Activated CD8-positive, alpha-beta memory T cell treated with anti-CD3 and anti-CD28 coated beads for 1 hour (primary cell): ENCODE measurements around the gene TTC12.

Experiments used
- DNase-seq, 2 donors: peaks; one replicate each; pipeline ENCODE4 v3.0.0-alpha.2; 2020; ENCODE audit warnings: low read depth in 1 of 2; ENCODE audit errors: extremely low read depth in 1 of 2

TTC12 gene

DNA sequence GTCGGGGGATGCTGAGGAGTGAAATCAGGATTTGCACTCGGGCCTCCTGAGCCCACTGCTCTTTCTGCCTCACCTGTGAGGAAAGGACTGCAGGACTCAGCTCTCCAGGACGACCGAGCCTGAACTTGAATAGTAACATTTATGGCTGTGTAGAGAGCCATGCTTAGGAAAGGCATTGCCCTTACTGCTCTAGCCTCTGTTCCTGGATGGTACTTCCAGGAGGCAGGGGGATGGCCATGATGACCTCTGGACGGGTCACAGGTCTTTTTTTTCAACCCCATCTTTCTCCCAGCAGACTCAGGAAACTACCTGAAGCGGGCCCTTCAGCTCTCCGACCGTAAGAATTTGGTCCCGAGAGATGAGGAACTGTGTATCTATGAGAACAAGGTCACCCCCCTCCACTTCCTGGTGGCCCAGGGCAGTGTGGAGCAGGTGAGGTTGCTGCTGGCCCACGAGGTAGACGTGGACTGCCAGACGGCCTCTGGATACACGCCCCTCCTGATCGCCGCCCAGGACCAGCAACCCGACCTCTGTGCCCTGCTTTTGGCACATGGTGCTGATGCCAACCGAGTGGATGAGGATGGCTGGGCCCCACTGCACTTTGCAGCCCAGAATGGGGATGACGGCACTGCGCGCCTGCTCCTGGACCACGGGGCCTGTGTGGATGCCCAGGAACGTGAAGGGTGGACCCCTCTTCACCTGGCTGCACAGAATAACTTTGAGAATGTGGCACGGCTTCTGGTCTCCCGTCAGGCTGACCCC lies 84.5 kb downstream of the TTC12 start:
- no peak for DNase-seq

GRCh38 chr11:113400631-113401230 lies 86.3 kb downstream of the TTC12 start:
- DNase-seq: no peak

- DNase-seq: no peak
These were observed 87.3 kb downstream of the TTC12 start for GRCh38 chr11:113401718-113402117.

DNA sequence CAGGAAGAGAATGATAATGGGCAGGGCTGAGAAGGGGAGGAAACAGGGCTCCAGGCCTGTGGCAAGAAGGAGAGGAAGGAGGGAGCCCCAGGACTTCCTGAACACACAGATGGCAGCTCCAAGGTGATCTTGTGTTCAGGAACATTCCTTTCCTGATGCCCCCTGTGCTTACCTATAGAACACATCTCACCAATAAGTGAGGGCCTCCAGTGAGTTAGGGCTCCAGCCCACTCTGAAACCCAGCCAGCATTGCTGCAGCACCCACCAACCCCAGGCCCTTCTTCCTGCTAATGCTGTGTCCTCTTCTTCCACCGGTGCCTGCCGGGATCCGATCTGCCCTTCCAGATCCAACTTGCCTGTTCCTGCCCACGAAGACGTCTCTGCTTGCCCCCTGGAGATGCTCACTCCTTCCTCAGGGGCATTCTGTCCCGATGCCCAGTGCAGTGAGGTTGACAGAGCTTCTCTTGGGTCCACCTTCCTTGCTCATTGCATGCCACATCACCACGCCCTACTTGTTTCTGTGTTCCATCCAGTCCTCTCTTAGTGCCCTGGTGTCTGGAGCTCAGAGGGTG lies 90.6 kb downstream of the TTC12 start:
- DNase-seq: no peak

- DNase-seq: no peak
These were observed 91.5 kb downstream of the TTC12 start for GRCh38 chr11:113405724-113406478.

- no peak for DNase-seq
These were observed 92.8 kb downstream of the TTC12 start for GRCh38 chr11:113407163-113407562.

GRCh38 chr11:113408206-113408605 lies 93.8 kb downstream of the TTC12 start:
- DNase-seq: no peak

GRCh38 chr11:113408887-113409286 lies 94.5 kb downstream of the TTC12 start:
- no peak for DNase-seq

DNA sequence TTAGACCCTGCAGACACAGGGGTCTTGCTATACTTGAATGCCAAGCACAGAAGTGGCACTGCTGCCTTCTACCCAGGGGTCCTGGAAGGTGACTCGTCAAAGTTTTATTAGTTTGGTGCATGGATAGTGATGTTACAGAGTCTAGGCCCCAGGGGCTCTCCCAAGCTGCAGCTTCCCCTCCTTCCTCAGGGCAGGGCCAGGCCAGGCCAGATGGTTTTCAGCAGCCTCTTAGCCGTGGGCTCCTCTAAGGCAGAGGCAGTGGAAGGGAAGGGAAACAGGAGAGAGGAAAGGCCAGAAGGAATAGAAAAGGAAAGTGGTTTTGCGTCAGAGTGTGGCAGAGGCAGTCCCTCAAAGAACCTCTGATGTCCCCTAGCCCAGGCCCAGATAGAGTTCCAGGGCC lies 95.1 kb downstream of the TTC12 start:
- DNase-seq: no peak

DNA sequence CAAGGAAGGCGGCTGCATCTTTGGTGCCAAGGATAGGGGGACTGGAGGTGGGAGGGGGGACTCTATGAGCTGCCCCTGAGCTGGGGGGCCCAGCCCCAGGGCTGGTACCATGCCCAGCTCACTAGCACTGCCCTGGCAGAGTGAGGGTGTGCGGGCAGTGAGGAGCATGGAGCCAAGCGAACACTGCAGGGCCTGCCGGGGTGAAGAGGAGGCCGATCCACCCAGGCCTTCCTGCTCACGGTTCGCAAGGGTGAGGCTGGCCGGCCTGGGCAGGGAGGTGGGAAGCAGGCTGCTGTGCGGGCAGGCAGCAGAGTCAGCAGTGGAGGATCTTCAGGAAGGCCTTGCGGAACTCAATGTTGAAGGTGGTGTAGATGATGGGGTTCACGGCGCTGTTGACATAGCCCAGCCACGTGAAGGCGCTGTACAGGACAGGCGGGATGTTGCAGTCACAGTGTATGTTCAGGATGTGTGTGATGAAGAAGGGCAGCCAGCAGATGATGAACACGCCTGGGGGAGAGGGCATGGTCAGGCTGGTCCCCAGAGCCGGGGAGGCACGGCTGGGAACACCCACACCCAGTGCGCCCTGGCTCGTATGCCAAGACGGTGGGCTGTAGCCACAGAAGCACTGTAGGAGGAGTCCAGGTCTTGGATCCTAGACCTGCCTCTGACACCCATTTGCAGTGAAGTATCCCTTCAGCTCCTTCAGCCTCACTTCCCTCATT lies 96.2 kb downstream of the TTC12 start:
- DNase-seq: no peak

DNA sequence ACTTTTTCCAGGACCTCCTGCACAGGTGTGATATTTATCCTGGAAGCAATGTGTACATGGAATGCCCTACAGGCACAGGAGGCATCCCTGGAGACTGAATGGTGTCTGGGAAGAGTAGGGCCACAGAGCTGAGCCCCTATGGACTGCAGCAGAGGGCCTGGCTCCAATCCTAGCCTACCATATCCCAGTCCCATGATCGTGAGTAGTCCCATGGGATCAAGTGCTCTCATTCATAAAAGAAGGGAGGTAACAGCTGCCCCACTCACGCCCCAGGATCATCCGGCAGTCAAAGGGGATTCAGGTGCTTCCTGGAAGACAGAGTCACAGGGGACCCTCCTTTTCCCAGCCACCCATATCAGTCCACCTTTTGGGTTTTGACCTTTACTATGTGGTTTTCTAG lies 97.2 kb downstream of the TTC12 start:
- no peak for DNase-seq

DNA sequence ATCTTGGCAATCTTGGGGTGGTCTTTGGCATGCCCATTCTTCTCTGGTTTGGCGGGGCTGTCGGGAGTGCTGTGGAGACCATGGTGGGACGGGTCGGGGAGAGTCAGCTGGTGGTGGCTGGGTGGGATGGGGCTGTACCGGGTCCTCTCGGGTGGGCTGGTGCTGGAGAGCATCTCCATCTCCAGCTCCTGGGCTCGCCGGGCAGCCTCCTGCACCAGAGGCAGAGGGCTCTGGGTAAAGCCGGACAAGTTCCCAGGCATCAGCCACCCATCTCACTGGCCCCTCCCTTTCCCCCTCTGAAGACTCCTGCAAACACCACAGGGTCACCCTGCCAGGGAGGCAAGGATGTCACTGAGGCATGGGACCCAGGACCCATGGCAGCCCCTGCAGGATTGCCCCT lies 98.3 kb downstream of the TTC12 start:
- no peak for DNase-seq

DNA sequence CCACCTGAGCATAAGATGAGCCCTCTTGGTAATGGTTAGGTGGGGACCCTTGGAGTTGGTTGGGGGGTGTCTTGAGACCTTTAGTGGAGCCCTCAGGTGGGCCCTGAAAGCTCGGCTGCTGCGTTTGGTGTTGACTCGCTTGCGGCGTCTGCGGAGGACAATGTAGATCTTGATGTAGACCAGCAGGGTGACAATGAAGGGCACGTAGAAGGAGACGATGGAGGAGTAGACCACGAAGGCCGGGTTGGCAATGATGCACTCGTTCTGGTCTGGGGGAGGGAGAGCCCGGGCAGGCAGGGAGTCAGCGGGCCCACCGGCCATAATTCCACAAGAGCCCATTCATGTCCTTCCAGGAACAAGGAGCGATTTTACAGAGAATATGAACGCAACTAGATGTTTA lies 101.0 kb downstream of the TTC12 start:
- DNase-seq: no peak
